IMR-90 (cell line): ENCODE measurements around the gene SERP2. TPM values are rescaled to one million over a fixed set of nuclear protein-coding genes. Genes with fewer than 3 reads are reported as not detected.

Experiments used
- ATAC-seq: fragments of 200-7000 bp; cut with Tn5 transposase; 2 replicates; pipeline ENCODE4 v1.9.1; 2020; ENCODE audit warnings: low read depth, mild to moderate bottlenecking, moderate library complexity
- BruUV-seq: library from RNA; stranded (reverse); fragments of 400-500 nt; replicated peaks from 2 replicates; lab custom pipeline; 2021; lab: Mats Ljungman, UMichigan
- CTCF ChIA-PET: fragments of 300-600 bp; formaldehyde crosslinking; extraction: SDS; loops from one replicate; lab custom pipeline; 2021; ENCODE audit warnings: antibody characterized with exemption; lab: Yijun Ruan, JAX
- POLR2A ChIA-PET: fragments of 300-600 bp; sonication (Branson Sonifier 250); formaldehyde crosslinking; loops from one replicate; lab custom pipeline; 2022; ENCODE audit warnings: antibody characterized with exemption; ENCODE audit not compliant: unreplicated experiment; lab: Charles Lee
- DNase-seq: peaks from one replicate; pipeline ENCODE4 v3.0.0; 2013
- H2AFZ ChIP-seq: replicated peaks from 2 replicates; pipeline ENCODE3; 2013; ENCODE audit warnings: low read length, mild to moderate bottlenecking; ENCODE audit not compliant: poor library complexity
- H2AK5ac ChIP-seq: 2 replicates; pipeline ENCODE4 v1.6.1; 2013; ENCODE audit warnings: low read depth, low read length, inconsistent platforms
- H2AK9ac ChIP-seq: replicated peaks from 2 replicates; pipeline ENCODE3; 2013; ENCODE audit warnings: mild to moderate bottlenecking, low read depth, low read length, moderate library complexity; ENCODE audit not compliant: poor library complexity
- H2BK120ac ChIP-seq: 2 replicates; pipeline ENCODE4 v1.6.1; 2013; ENCODE audit warnings: low read depth, low read length, inconsistent platforms
- H2BK15ac ChIP-seq: 3 replicates; pipeline ENCODE4 v1.6.1; 2013; ENCODE audit warnings: low read depth, low read length, inconsistent platforms
- H2BK20ac ChIP-seq: 2 replicates; pipeline ENCODE4 v1.6.1; 2013; ENCODE audit warnings: low read depth, mild to moderate bottlenecking, inconsistent platforms, low read length, moderate library complexity
- H2BK5ac ChIP-seq: 2 replicates; pipeline ENCODE4 v1.6.1; 2013; ENCODE audit warnings: mild to moderate bottlenecking, low read depth, low read length, inconsistent platforms; ENCODE audit not compliant: poor library complexity, severe bottlenecking
- H3K14ac ChIP-seq: replicated peaks from 2 replicates; pipeline ENCODE4 v1.6.1; 2013; ENCODE audit warnings: low read depth, low read length, inconsistent platforms
- H3K18ac ChIP-seq: 2 replicates; pipeline ENCODE4 v1.6.1; 2013; ENCODE audit warnings: low read depth, low read length, control low read depth
- H3K23ac ChIP-seq: 2 replicates; pipeline ENCODE4 v1.6.1; 2013; ENCODE audit warnings: low read depth, low read length, inconsistent platforms
- H3K27ac ChIP-seq: 2 replicates; pipeline ENCODE4 v1.5.1; 2013; ENCODE audit warnings: mild to moderate bottlenecking, control low read depth, low read length; ENCODE audit not compliant: insufficient read depth
- H3K27me3 ChIP-seq: 2 replicates; pipeline ENCODE4 v1.6.1; 2013; ENCODE audit warnings: low read length; ENCODE audit not compliant: control insufficient read depth, insufficient read depth
- H3K36me3 ChIP-seq: 2 replicates; pipeline ENCODE4 v1.6.1; 2013; ENCODE audit warnings: low read length, mixed read lengths; ENCODE audit not compliant: control insufficient read depth, insufficient read depth
- H3K4ac ChIP-seq: 2 replicates; pipeline ENCODE4 v1.6.1; 2013; ENCODE audit warnings: low read depth, low read length, inconsistent platforms
- H3K4me1 ChIP-seq: 2 replicates; pipeline ENCODE4 v1.6.1; 2013; ENCODE audit warnings: low read length, mixed read lengths; ENCODE audit not compliant: control insufficient read depth, insufficient read depth
- H3K4me2 ChIP-seq: 2 replicates; pipeline ENCODE4 v1.6.1; 2013; ENCODE audit warnings: low read depth, mild to moderate bottlenecking, control low read depth, low read length, moderate library complexity
- H3K4me3 ChIP-seq: 2 replicates; pipeline ENCODE4 v1.5.1; 2013; ENCODE audit warnings: low read depth, mild to moderate bottlenecking, control low read depth, low read length, moderate library complexity; ENCODE audit not compliant: insufficient read depth
- H3K56ac ChIP-seq: 2 replicates; pipeline ENCODE4 v1.6.1; 2013; ENCODE audit warnings: low read length, inconsistent platforms; ENCODE audit not compliant: insufficient read depth; ENCODE audit errors: extremely low read depth
- H3K79me1 ChIP-seq, 2 experiments: 2 replicates each; pipeline ENCODE4 v1.6.1; 2013; ENCODE audit warnings: low read length in 2 of 2, inconsistent platforms in 1 of 2, low read depth in 1 of 2
- H3K9ac ChIP-seq: 2 replicates; pipeline ENCODE4 v1.6.1; 2013; ENCODE audit warnings: low read depth, low read length, control low read depth
- H3K9me1 ChIP-seq: 2 replicates; pipeline ENCODE4 v1.6.1; 2013; ENCODE audit warnings: low read length, inconsistent platforms; ENCODE audit not compliant: insufficient read depth
- H3K9me3 ChIP-seq: 2 replicates; pipeline ENCODE4 v1.6.1; 2013; ENCODE audit warnings: low read length; ENCODE audit not compliant: control insufficient read depth, insufficient read depth
- H4K20me1 ChIP-seq: 2 replicates; pipeline ENCODE4 v1.6.1; 2013; ENCODE audit warnings: low read length, inconsistent platforms; ENCODE audit not compliant: insufficient read depth
- H4K5ac ChIP-seq: 2 replicates; pipeline ENCODE4 v1.6.1; 2013; ENCODE audit warnings: mild to moderate bottlenecking, low read depth, low read length, control low read depth
- H4K8ac ChIP-seq, 2 experiments: 2 replicates each; pipeline ENCODE4 v1.6.1; 2013; ENCODE audit warnings: low read depth in 2 of 2, low read length in 2 of 2, control low read depth in 1 of 2, inconsistent platforms in 1 of 2
- H4K91ac ChIP-seq: 2 replicates; pipeline ENCODE4 v1.6.1; 2013; ENCODE audit warnings: low read depth, low read length, inconsistent platforms; ENCODE audit not compliant: insufficient read depth
- POLR2A ChIP-seq: IDR thresholded peaks from 2 replicates; pipeline ENCODE4 v1.6.1; 2012; ENCODE audit warnings: mild to moderate bottlenecking, low read depth, low read length
- WGBS, 2 experiments: methylation state at CpG; one replicate each; pipeline versions ENCODE4 v1.1.5 to v1.1.7; 2013; ENCODE audit warnings: missing lambda C conversion rate in 2 of 2; ENCODE audit not compliant: insufficient read length in 1 of 2; ENCODE audit errors: extremely low coverage in 2 of 2; 5-methylcytosine and 5-hydroxymethylcytosine counted together
- dilution Hi-C: fragments of 300-500 bp; cut with HindIII; formaldehyde crosslinking; loops from one replicate; pipeline ENCODE4 v1.14.3; 2018; ENCODE audit warnings: low sequenced_read_pairs; ENCODE audit not compliant: unreplicated experiment
- in situ Hi-C: fragments of 300-500 bp; cut with MboI; formaldehyde crosslinking; loops from 3 replicates; pipeline ENCODE4 v1.14.3; 2019; ENCODE audit warnings: low sequenced_read_pairs, inconsistent platforms, mixed read lengths
- intact Hi-C: fragments of 100-400 bp; cut with micrococcal nuclease; formaldehyde crosslinking; loops from 2 replicates; pipeline ENCODE4 v1.10.0; 2022
- polyA plus RNA-seq, 3 experiments: library from polyadenylated mRNA; depleted of rRNA; stranded (reverse); fragments of >200 nt; gene quantifications; 2 replicates each; pipeline ENCODE4 v1.2.3, GENCODE V29; 2012; ENCODE audit warnings: low replicate concordance in 1 of 3
- total RNA-seq: library from RNA; depleted of rRNA; stranded (reverse); fragments of >200 nt; gene quantifications from 2 replicates; pipeline ENCODE4 v1.2.3, GENCODE V29; 2012

The SERP2 gene
- total and polyA plus RNA-seq, 2 of the 4 experiments (the other 2 are of a cell fraction): 0.54 to 1.4 TPM

GRCh38 chr13:44397766-44398223, 24.2 kb downstream of the SERP2 start:
- CTCF ChIA-PET: interaction anchor here (1.1 kb wide), 1 partner anchor 207 kb away, joined by 3 read pairs; no protein-coding TSS in a partner anchor
- H2AK9ac ChIP-seq: no peak overlapping the region

More at GRCh38 chr13:44397766-44398223, 24.2 kb downstream of the SERP2 start:
- H3K4ac ChIP-seq: no peak overlapping the region
- no peak overlapping the region for H2AK5ac ChIP-seq
- no peak overlapping the region for H3K4me3 ChIP-seq
- H3K36me3 ChIP-seq: no peaks in the 10 kb centered on the region
- H3K27me3 ChIP-seq: peaks cover 4% of the 10 kb centered on the region
- H3K27ac ChIP-seq: no peak overlapping the region
- H2BK120ac ChIP-seq: no peak overlapping the region
- H2AFZ ChIP-seq: no peak overlapping the region
- H2BK5ac ChIP-seq: no peak overlapping the region
- intact Hi-C loops (no loop called here), dilution Hi-C loops (no loop called here), in situ Hi-C loops (no loop called here)
- no TSS peak for BruUV-seq
- H3K9me1 ChIP-seq: 0 out of 2 replicates have a peak, but pooled peaks cover 2% of the 10 kb centered on the region
- H3K4me2 ChIP-seq: no peak overlapping the region
- H2BK20ac ChIP-seq: no peak overlapping the region
- H3K9me3 ChIP-seq: no peaks in the 10 kb centered on the region
- no peak overlapping the region for H3K9ac ChIP-seq
- POLR2A ChIA-PET: no interaction called here
- no peak overlapping the region for H4K5ac ChIP-seq
- H4K8ac ChIP-seq: no peak overlapping the region
- no peaks in the 10 kb centered on the region for H4K20me1 ChIP-seq
- no peak overlapping the region; the same call in 1 of the 2 replicates for H3K56ac ChIP-seq
- no peaks in the 10 kb centered on the region for H3K79me1 ChIP-seq
- H2BK15ac ChIP-seq: no peak overlapping the region
- ATAC-seq (no peak), DNase-seq (peak; percentile 20)
- H3K14ac ChIP-seq: no peak overlapping the region
- WGBS, 2 experiments: no CpG with 5 or more reads among the region's 3 CpGs
- H3K4me1 ChIP-seq: peaks cover 3% of the 10 kb centered on the region; the same call in 1 of the 2 replicates
- H3K18ac ChIP-seq: no peak overlapping the region
- H4K91ac ChIP-seq: no peak overlapping the region
- no peak for TF ChIP-seq POLR2A
- H3K23ac ChIP-seq: no peak overlapping the region
